Prostate gland (tissue), 2 donors: ENCODE data around the gene ING5. TPM values are rescaled to one million over a fixed set of nuclear protein-coding genes. Genes with fewer than 3 reads are reported as not detected.

Experiments
- DNase-seq: peaks from one replicate; pipeline ENCODE4 v3.0.0-alpha.2; 2019; ENCODE audit warnings: low spot score
- H3K27ac ChIP-seq, 2 donors: fragments of 200-600 bp; sonication (generic); 2 replicates each; pipeline ENCODE4 v1.5.1; 2017 to 2019
- H3K27me3 ChIP-seq: fragments of 200-600 bp; sonication (generic); replicated peaks from 2 replicates; pipeline ENCODE4 v1.5.1; 2019; ENCODE audit not compliant: insufficient read depth
- H3K36me3 ChIP-seq, 2 donors: fragments of 200-600 bp; sonication (generic); 1 replicate in 1 of 2; 2 replicates in 1 of 2; pipeline versions ENCODE4 v1.5.1 to v1.8.1; 2017 to 2019
- H3K4me1 ChIP-seq: fragments of 200-600 bp; sonication (generic); replicated peaks from 2 replicates; pipeline ENCODE4 v1.5.1; 2019
- H3K4me3 ChIP-seq, 2 donors: fragments of 200-600 bp; sonication (generic); 2 replicates each; pipeline ENCODE4 v1.5.1; 2017 to 2019
- H3K9me3 ChIP-seq: fragments of 200-600 bp; sonication (generic); 2 replicates; pipeline ENCODE4 v1.5.1; 2017
- POLR2A ChIP-seq: fragments of 450-650 bp; IDR thresholded peaks from one replicate; pipeline ENCODE4 v1.6.1; 2016; ENCODE audit warnings: antibody characterized with exemption, mild to moderate bottlenecking
- POLR2AphosphoS5 ChIP-seq: sonication (generic); formaldehyde crosslinking; IDR thresholded peaks from one replicate; pipeline ENCODE4 v1.6.1; 2017; ENCODE audit warnings: antibody characterized with exemption
- WGBS: methylation state at CpG from one replicate; pipeline ENCODE4 v1.1.5; 2018; 5-methylcytosine and 5-hydroxymethylcytosine counted together
- intact Hi-C: fragments of 100-400 bp; cut with DNase I; formaldehyde crosslinking; loops from one replicate; pipeline ENCODE4 v1.14.2; 2022
- total RNA-seq, 2 donors: library from RNA; depleted of rRNA; stranded (reverse); fragments of >200 nt; gene quantifications; one replicate each; pipeline ENCODE4 v1.1.0, GENCODE V29; 2016
- TF ChIP-seq, protein P1 (sequence below), 4 experiments: fragments of 200-600 bp in 2 of 4; fragments of 450-650 bp in 2 of 4; sonication (generic) in 2 of 4; IDR thresholded peaks; 1 replicate in 3 of 4; 2 replicates in 1 of 4; pipeline ENCODE4 v1.5.1; 2016 to 2019; ENCODE audit warnings: antibody characterized with exemption in 4 of 4, mild to moderate bottlenecking in 2 of 4, moderate library complexity in 2 of 4

ING5 gene
- total RNA-seq, 2 donors from 2014 or later, result 65.6 to 84.8 TPM

DNA sequence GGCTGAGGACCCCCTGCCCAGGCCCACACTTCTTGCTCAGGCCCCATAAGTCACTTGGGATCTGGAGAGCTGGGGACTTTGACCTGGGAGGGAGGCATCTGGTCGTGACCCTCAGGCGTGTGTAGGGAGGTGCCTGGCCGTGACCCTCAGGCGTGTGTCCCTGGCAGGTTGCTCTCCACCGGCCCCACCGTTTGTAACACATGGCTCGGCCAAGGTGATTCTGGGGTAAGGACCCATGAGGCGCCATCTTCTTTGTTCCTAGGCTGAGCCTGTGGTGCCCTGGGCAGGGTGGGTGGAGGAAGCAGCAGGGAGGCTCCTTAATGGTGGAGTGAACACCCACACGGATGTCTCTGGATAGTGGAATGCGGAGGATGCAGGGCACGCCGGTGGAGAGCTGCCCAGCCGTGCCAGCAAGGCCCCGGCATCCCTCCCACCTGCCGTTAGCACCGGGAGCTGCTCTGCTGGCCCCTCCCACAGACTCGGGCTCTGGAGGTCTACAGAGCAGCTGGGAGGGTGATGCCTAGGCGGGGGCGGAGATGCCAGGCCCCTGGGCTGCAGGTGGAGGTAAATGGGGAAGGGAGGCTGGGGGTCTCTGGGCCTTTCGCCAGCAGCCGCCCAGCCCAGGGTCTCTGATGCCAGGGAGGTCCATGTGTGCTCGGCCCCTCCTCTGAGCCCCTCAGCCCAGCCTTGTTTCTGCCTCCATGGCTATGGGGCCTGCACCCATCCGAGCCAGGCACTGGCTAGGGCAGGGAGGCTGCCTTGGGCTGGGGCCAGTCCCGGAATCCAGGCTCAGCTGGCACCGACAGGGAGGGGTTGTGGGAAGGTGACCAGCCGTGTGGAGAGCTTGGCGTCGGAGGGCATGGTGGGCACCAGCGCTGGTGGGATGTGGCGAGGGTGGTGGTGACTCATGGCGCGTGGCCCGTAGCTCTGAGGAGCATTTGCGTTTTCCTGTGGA, 73.7 kb downstream of the ING5 start:
- TF ChIP-seq, protein P1, sequence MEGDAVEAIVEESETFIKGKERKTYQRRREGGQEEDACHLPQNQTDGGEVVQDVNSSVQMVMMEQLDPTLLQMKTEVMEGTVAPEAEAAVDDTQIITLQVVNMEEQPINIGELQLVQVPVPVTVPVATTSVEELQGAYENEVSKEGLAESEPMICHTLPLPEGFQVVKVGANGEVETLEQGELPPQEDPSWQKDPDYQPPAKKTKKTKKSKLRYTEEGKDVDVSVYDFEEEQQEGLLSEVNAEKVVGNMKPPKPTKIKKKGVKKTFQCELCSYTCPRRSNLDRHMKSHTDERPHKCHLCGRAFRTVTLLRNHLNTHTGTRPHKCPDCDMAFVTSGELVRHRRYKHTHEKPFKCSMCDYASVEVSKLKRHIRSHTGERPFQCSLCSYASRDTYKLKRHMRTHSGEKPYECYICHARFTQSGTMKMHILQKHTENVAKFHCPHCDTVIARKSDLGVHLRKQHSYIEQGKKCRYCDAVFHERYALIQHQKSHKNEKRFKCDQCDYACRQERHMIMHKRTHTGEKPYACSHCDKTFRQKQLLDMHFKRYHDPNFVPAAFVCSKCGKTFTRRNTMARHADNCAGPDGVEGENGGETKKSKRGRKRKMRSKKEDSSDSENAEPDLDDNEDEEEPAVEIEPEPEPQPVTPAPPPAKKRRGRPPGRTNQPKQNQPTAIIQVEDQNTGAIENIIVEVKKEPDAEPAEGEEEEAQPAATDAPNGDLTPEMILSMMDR (IDR thresholded peaks at IDR 0.05), result no peak
- TF ChIP-seq POLR2AphosphoS5 (no peak), POLR2A (no peak)
- Histone ChIP-seq H3K27me3 (no peaks in the 10 kb centered on the region), H3K4me1 (peaks cover 3% of the 10 kb centered on the region), H3K9me3 (no peaks in the 10 kb centered on the region), H3K27ac (no peak overlapping the region), H3K4me3 (no peak overlapping the region), H3K36me3 (no peaks in the 10 kb centered on the region)
- intact Hi-C loops, result no loop called here
- WGBS, result 74% methylated on average over 30 of the region's 34 CpGs
- DNase-seq, result no peak

DNA sequence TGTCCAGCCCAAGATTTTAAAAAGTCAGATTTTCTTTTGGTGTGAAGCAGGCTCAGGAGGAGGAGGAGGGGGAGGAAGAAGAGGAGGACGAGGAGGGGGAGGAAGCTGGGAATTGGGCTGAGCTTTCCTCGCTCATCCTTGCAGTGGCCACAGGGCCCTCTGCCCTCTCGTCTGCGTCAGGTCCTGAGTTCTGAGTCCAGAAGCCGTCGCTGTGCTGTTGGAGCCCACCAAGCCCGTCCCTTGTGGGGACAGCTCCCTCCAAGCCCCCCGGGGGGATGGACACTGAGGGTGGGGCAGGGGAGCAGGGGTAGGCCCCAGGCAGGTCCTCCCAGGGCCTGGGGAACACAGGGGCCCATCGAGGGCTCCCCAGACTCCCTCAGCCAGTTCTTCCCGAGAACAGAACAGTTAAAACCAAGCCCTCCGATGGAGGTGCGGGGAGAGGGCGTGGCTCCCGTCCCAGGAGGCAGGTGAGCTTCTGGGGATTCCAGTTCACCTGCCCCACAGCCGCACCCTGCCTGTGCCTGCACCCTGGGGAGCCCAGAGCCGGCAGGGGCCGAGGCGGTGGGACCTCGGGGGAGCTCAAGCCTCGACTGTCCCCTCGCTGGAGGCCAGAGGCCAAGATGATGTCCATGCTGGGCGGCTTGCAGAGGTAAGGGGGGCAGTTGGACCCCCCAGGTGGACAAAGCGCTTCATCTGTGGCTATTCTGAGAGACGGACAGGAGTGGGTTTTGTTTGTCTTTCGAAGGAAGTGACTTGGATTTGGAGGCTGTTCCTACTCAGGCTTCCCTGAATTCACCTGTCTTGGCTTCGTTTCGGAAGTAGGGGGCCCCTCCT, 74.7 kb downstream of the ING5 start, which contains the start of gene GAL3ST2:
GAL3ST2 (plus strand) TSS at position 487 of the 834 bp plus-strand sequence; CDS start at position 621, 134 bp downstream.
- Histone ChIP-seq H3K4me3 (no peak within 1 kb of the TSS), H3K9me3 (no peaks in the 10 kb centered on the region), H3K27ac (no peak within 1 kb of the TSS), H3K36me3 (no peaks in the 10 kb centered on the region), H3K4me1 (peaks cover 3% of the 10 kb centered on the region), H3K27me3 (no peaks in the 10 kb centered on the region)
- TF ChIP-seq POLR2AphosphoS5 (no peak), POLR2A (no peak)
- TF ChIP-seq, protein P1 (IDR thresholded peaks at IDR 0.05), result no peak
- intact Hi-C loops, result no loop called here
- DNase-seq, result no peak
- WGBS, result 79% methylated on average over 22 of the region's 27 CpGs

DNA sequence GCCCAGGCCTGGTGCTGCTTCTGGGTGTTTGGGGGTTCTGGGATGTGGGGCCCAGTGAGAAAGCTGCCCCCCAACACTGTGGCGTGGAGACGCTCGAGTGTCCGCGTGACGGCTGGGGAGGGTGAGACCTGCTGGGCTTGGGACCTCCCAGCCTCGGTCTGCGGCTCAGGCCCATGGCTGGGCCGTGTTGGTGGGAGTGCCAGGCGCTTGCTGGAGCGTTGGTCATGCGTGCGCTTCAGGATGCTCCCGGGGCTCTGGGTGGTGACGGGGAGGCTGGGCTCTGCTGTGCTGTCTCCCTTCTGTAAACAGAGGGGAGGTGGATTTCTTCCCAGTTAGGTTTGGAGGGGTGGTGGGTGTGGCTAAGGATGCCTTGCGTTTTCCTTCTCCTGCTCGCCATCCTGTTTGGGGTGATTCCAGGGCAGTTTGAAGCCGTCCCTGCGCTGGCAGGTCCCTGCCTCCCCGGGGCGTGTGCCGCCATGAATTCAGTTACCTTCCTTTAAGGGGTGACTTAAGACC, 75.4 kb downstream of the ING5 start:
- 64% methylated on average over 22 of the region's 22 CpGs for WGBS
- H3K27me3 ChIP-seq, result no peaks in the 10 kb centered on the region
- no peak overlapping the region for H3K27ac ChIP-seq
- no peaks in the 10 kb centered on the region for H3K9me3 ChIP-seq
- TF ChIP-seq, protein P1 (IDR thresholded peaks at IDR 0.05), result no peak
- no peak for TF ChIP-seq POLR2AphosphoS5
- no peak for TF ChIP-seq POLR2A
- peaks cover 3% of the 10 kb centered on the region for H3K4me1 ChIP-seq
- DNase-seq, result no peak
- intact Hi-C loops, result no loop called here
- H3K4me3 ChIP-seq, result no peak overlapping the region
- H3K36me3 ChIP-seq, result no peaks in the 10 kb centered on the region

DNA sequence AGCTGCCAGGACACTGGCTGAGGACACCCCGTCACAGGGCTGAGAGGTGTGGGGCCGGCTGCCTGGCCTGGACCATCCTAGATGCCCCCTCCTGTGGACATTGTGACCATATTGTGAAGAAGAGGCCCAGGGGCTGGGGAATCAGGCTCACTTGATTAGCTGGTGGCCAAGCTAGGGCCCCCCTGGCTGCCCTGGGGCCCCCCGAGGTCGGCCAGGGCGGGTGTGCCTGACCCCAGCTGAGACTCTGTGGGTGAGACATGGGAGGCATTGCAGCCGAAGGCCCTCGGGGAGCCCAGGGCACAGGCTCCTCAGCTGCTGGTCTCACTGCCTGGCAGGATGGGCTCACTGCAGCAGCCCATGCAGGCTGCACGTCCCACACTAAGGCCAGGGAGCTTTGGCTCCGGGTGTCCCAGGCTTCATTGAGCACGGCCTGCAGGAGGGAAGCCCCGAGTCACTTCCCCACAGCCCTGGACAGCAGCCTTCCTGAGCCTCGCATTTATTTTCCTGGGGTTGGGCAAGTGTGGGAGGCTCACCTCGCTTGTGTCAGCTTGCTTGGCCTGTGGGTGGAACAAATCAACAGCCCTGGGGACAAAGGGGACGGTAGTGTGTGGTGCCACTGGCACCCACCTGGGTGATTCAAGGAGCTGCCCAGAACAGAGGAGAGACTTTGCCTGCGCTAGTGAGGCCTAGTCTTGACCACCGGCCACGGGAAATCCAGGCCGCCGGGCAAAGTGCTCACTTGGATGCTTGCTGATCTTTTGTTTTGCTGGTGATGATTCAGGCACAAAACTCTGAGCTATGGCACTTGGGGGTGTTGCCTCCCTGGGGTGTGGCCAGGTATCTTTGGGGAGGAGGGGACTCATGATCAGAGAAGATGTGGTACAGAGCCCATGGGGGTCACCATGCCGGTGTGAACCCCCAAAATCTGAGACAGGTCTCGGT, 76.1 kb downstream of the ING5 start:
- DNase-seq, result no peak
- no peaks in the 10 kb centered on the region for H3K27me3 ChIP-seq
- no peaks in the 10 kb centered on the region for H3K36me3 ChIP-seq
- intact Hi-C loops, result no loop called here
- no peak overlapping the region for H3K4me3 ChIP-seq
- peaks cover 3% of the 10 kb centered on the region for H3K4me1 ChIP-seq
- 69% methylated on average over 19 of the region's 21 CpGs for WGBS
- no peaks in the 10 kb centered on the region for H3K9me3 ChIP-seq
- no peak for TF ChIP-seq POLR2AphosphoS5
- TF ChIP-seq, protein P1 (IDR thresholded peaks at IDR 0.05), result no peak
- no peak for TF ChIP-seq POLR2A
- no peak overlapping the region for H3K27ac ChIP-seq
